ENCODE results near the gene USE1.

Gene USE1

DNA sequence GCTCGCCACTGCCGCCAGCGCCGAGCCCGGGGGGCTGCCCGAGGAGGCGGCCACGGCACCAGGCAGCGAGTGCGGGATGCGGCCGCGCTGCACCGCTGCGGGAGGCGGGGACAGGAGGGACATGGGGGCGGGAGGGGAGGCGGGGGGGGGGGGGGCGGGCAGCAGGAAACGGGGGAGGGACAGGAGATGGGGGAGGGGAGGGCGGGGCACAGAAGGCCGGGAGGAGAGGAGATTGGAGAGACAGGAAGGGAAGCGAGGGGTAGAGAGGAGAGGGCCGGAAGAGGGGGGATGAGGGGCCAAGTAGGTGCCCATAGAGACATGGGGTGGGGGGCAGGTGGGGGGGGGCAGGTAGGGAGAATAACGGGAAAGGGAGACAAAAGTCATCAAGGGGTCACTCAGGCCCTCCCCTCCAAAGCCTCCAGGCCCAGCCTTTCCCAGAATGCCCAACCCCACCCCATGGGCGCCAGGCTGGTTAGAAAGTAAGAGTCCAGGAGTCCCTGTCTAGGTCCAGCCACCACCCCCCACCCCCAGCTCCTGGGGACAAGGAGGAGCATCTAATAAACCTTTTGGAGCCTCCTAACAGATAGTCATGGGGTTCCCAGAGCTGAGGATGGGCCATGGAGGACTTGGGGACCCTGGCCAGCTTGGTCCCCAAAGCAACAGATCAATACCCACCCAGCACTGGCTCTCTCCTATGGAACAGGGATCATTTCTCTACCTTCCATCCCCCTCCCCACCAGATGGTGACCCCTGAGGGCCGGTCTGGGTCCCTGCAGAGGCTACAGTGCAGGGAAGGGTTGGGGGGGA, 21.0 kb downstream of the USE1 start:
- DNase-seq (ENCODE audit: low spot score): no peak

GRCh38 chr19:17236811-17237543, 21.8 kb downstream of the USE1 start:
- DNase-seq (ENCODE audit: low spot score): no peak

DNA sequence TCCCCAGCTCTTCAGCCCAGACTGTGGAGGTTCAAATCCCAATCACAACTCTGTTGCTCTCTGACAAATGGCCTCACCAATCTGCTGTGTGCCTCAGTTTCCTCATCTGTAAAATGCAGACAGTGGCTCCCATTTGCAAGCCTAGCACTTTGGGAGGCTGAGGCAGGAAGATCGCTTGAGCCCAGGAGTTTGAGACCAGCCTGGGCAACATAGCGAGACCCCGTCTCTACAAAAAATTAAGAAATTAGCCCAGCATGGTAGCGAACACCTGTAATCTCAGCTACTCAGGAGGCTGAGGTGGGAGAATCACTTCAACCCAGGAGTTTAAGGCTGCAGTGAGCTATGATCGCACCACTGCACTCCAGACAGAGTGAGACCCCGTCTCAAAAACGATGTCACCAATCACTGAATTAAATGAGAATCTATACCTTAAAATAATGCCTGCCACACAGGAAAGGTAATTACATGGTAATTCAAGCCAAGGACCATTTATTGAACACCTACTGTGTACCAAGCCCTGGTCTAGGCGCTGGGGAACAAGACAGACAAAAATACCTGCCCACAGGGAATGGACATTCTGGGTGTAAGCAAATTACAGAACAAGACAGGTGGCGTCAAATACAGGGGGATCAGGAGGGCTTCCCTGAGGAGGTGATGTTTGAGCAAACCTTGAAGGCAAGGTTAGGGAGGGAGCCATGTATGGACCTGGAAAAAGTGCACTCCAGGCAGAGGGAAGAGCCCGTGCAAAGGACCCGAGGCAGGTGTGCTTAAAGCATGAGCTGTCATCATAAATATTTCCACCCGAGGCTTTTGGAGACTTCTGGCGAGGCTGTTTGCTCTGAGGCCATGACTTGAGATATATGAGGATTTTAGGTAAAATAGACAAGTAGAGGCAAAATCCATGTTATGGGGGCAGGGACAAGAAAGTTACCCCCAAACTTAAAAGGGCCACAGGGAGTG, 22.9 kb downstream of the USE1 start:
- DNase-seq (ENCODE audit: low spot score): no peak

DNA sequence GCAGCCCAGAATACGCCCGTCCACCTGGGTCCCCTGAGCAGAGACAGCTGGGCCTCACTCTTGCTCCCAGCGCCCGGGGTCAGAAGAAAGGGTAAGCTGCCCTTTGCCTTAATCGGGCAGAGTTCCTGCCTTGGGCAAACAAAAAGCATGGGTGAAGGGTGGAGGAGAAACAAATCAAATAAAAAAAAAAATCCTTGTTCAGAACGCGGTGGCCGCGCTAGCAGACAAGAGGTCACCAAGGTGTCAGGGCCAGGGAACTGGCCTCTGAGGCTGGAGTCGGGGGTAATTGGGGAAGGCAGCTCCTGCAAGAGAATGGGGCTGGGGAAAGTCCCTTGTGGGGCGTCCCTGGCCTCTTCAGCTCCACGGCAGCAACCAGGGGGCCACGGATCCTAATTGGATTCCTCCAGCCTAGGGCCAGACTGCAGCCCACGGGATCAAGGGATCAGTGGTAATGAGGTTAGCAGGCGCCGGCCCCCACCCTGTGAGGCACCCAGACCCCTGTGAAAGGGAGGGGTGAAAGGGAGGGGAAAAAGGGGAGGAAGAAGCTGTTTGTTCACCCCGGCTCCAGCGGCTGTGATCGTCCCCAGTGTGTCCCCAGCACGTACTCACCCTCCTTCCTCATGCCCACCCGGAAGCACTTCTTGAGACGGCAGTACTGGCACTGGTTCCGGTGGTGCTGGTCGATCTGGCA, 25.1 kb downstream of the USE1 start:
- no peak for DNase-seq (ENCODE audit: low spot score)

- no peak for DNase-seq (ENCODE audit: low spot score)
These were observed 25.8 kb downstream of the USE1 start for GRCh38 chr19:17240826-17241399.

- no peak for DNase-seq (ENCODE audit: low spot score)
These were observed 27.5 kb downstream of the USE1 start for GRCh38 chr19:17242431-17243208.

- no peak for DNase-seq (ENCODE audit: low spot score)
These were observed 28.2 kb downstream of the USE1 start for GRCh38 chr19:17243211-17243829.

DNA sequence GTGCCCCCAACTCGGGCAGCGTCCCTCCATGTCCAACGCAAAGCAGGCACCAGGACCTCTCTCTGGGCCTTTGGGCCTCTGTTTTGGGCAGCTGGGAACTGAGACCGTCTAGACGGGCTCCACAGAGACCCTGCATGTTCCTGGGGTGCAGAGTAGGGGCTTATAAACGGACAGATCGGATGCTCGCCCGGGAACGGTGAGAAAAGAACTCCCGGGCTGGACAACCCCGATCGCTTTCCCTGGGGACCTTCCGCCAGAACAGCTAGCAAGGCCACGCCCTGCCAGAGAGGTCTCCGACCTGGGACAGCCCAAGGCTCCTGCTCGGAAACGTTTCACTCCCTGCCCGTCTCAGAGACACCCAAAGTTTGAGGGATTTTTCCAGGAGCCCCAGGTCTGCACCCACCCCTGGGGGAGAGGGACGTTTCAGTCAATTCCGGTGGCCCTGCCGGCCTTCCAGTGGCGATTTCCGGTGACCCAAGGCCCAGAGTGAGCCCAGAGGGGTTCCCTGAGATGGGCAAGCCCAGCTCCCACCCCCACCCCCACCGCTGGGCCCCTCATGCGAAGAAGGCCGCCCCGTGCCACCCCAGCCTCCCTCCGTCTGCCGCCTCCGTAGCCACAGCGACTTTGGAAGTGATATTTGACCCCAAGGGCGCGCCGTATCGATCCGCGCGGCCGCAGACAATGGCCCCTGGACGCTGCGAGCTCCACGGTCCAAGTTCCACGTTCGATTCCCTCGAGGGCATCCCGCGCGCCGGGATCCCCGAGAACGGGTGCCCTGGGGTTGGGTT, 28.9 kb downstream of the USE1 start:
- peak; percentile 51 for DNase-seq (ENCODE audit: low spot score)

GRCh38 chr19:17244618-17245534, 29.7 kb downstream of the USE1 start:
- no peak for DNase-seq (ENCODE audit: low spot score)

DNA sequence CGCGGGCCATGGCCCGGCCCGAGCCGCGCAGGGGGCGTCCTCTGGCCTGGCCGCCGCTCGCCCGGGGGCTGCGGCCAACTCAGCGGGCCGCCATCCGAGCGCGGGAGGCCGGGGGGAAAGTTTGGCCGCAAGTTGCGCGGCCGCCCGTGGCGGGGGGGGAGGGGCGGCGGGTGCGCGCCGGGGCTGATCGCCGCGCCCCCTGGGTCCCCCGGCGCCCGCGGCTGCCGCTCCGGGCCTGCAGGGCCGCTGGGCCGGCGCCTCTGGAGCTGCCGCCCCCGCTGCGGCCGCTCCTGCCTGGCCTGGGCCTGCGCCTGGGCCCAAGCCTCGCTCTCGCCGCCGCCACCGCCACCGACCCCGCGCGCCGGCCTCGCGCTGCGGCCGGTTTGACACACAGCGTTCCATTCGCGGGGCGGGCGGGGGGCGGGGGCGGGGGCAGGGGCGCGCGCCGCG, 30.4 kb downstream of the USE1 start, which contains the start of gene NR2F6:
Gene NR2F6, minus strand, starts transcription at position 385 of the 450 bp plus-strand sequence. CDS start 699 bp downstream, outside the sequence.
- DNase-seq (ENCODE audit: low spot score): no peak

DNA sequence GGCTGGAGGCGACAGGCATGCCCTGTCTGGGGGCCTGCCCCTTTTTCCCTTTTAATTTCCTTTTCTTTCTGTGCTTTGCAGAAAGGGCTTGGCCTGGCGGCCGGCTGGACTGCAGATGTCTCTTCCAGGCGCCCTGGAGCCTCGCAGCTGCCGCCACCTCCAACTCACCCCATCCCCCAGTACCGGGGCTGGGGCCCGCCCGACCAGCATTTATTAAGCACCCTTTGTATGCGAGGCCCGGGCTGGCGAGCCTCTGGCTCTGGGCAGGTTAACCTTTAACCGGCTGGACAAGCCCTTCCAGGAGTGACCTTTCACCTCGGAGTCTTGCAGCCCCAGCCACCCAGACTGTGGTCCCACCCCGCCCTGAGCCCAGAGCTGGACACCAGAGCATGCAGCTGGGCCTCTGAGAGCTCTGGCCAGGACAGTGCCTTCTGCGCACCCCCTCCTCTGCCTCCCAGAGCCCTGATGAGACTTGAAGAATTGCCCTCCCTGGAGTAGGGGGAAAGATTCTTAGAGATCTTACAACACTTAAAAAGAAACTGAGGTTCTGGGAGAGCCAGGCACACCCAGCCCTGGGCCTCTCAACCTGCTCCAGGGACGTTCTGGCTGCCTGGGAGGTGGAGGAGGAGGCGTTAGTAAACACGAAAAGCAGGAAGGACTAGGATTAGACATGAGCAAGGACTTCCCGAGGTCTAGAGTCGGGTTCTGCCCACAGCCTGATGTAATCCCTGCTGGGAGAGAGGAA, 31.7 kb downstream of the USE1 start:
- no peak for DNase-seq (ENCODE audit: low spot score)

- DNase-seq (ENCODE audit: low spot score): no peak
These were observed 33.0 kb downstream of the USE1 start for GRCh38 chr19:17248011-17248776.

- no peak for DNase-seq (ENCODE audit: low spot score)
These were observed 34.9 kb downstream of the USE1 start for GRCh38 chr19:17249887-17250548.

GRCh38 chr19:17254636-17255035, 39.5 kb downstream of the USE1 start:
- DNase-seq (ENCODE audit: low spot score): no peak

DNA sequence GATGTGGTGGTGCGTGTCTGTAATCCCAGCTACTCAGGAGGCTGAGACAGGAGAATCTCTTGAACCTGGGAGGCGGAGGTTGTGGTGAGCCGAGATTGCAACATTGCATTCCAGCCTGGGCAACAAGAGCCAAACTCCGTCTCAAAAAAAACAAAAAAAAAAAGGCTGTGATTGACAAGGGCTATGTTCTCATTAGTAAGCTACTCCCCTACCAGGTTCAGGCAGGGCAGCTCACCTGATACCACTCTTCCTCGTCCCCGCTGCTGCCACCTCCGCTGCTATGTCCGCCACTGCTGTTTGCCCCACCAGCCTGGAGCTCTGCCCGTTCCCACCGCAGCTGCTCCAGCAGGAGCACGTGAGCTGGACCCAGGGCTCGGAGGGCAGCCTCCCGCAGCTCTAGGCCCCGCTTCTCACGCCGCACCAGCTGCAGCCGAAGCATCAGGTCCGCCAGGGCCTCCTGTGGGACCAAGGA, 40.0 kb downstream of the USE1 start:
- no peak for DNase-seq (ENCODE audit: low spot score)

DNA sequence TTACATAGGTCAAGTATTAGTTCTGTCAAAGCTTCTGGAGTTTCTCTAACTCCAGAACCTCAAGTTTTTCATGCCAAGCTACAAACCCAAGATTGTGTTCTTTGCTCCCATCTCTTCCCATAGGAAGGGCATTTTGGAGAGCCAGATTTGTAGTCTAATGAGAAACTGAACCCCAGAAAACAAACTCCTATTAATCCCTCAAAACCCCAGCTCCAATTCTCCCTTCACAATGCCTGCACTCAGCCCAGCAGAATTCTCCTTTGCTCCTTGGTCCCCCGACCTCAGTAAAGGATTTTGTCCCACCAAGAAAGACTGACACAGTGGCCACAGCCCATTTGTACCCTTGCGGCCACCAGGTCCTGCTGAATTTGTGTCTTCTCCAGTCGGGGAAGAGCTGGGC, 41.0 kb downstream of the USE1 start:
- DNase-seq (ENCODE audit: low spot score): no peak
